Small intestine (tissue), 7 donors: ENCODE data around the gene NMUR1. TPM values are rescaled to one million over a fixed set of nuclear protein-coding genes. Genes with fewer than 3 reads are reported as not detected.

Experiments used
- DNase-seq, 2 donors: peaks; one replicate each; pipeline versions ENCODE4 v3.0.0 to v3.0.0-alpha.2; 2013
- FAIRE-seq: peaks from 2 replicates; lab custom pipeline; 2012; peaks lifted over from hg19 to GRCh38; lab: Jason Lieb, UNC
- H3K27ac ChIP-seq, 3 donors: one replicate each; pipeline ENCODE4 v1.5.1; 2013; ENCODE audit warnings: low read length in 2 of 3, mild to moderate bottlenecking in 2 of 3, control low read depth in 1 of 3, inconsistent platforms in 1 of 3, low read depth in 1 of 3, moderate library complexity in 1 of 3
- H3K27me3 ChIP-seq, 3 donors: one replicate each; pipeline ENCODE4 v1.6.1; 2013; ENCODE audit warnings: low read length in 3 of 3, inconsistent platforms in 1 of 3; ENCODE audit not compliant: control insufficient read depth in 3 of 3, insufficient read depth in 3 of 3
- H3K36me3 ChIP-seq, 3 donors: one replicate each; pipeline ENCODE4 v1.6.1; 2013; ENCODE audit warnings: low read length in 3 of 3, inconsistent platforms in 1 of 3, low read depth in 1 of 3, mild to moderate bottlenecking in 1 of 3, moderate library complexity in 1 of 3; ENCODE audit not compliant: control insufficient read depth in 3 of 3, insufficient read depth in 2 of 3
- H3K4me1 ChIP-seq, 3 donors: one replicate each; pipeline ENCODE4 v1.6.1; 2013; ENCODE audit warnings: low read length in 2 of 3, inconsistent platforms in 1 of 3, low read depth in 1 of 3, mild to moderate bottlenecking in 1 of 3, moderate library complexity in 1 of 3; ENCODE audit not compliant: control insufficient read depth in 3 of 3, insufficient read depth in 2 of 3
- H3K4me3 ChIP-seq, 3 donors: one replicate each; pipeline ENCODE4 v1.5.1; 2013; ENCODE audit warnings: low read length in 3 of 3, control low read depth in 1 of 3, inconsistent platforms in 1 of 3, low read depth in 1 of 3, mild to moderate bottlenecking in 1 of 3, moderate library complexity in 1 of 3
- H3K9me3 ChIP-seq, 2 donors: one replicate each; pipeline ENCODE4 v1.6.1; 2013; ENCODE audit warnings: low read depth in 1 of 2, low read length in 1 of 2; ENCODE audit not compliant: control insufficient read depth in 2 of 2, insufficient read depth in 1 of 2
- WGBS, 3 donors: extraction: QIAGEN DNeasy Blood & Tissue Kit; methylation state at CpG; one replicate each; pipeline ENCODE4 v1.1.7; 2013; 5-methylcytosine and 5-hydroxymethylcytosine counted together
- polyA plus RNA-seq, 4 donors: library from polyadenylated mRNA; stranded (reverse) in 3 of 4; unstranded in 1 of 4; fragments of 200-250 nt in 3 of 4; fragments of 120-200 nt in 1 of 4; gene quantifications; one replicate each; pipeline versions ENCODE4 v1.2.1 to v1.2.3, GENCODE V29; 2013
- donor health status: healthy with polysubstance abuse.
- donor health status: control.
- donor health status: control.
- donor health status: Bipolar disorder and iron deficiency.
- donor health status: healthy.

Gene NMUR1
- polyA plus RNA-seq, 4 donors = 0.60 to 1.4 (median 0.81) TPM; not detected in 1

GRCh38 chr2:231533086-231533776, 3.0 kb upstream of the NMUR1 start:
- no peak overlapping the region for H3K4me3 ChIP-seq
- no peak for FAIRE-seq
- WGBS, 3 donors = 66 to 82% (median 79%) methylated on average over 8 of the region's 8 CpGs

GRCh38 chr2:231532756-231533035, 2.5 kb upstream of the NMUR1 start:
- DNase-seq = no peak
- H3K27ac ChIP-seq = no peak overlapping the region
- WGBS, 3 donors = 86 to 92% (median 91%) methylated on average over 4 of the region's 4 CpGs
- no peaks in the 10 kb centered on the region for H3K9me3 ChIP-seq
- no peaks in the 10 kb centered on the region for H3K4me1 ChIP-seq
- no peak for FAIRE-seq
- peaks cover 0 to 12% (median 0%) of the 10 kb centered on the region in 3 donors for H3K27me3 ChIP-seq
- no peak overlapping the region for H3K4me3 ChIP-seq
- no peaks in the 10 kb centered on the region for H3K36me3 ChIP-seq

More at GRCh38 chr2:231533086-231533776, 3.0 kb upstream of the NMUR1 start:
- no peaks in the 10 kb centered on the region for H3K4me1 ChIP-seq
- no peak overlapping the region for H3K27ac ChIP-seq
- no peak for DNase-seq
- peaks cover 0 to 12% (median 0%) of the 10 kb centered on the region in 3 donors for H3K27me3 ChIP-seq
- no peaks in the 10 kb centered on the region for H3K9me3 ChIP-seq
- no peaks in the 10 kb centered on the region for H3K36me3 ChIP-seq

GRCh38 chr2:231531883-231532755, 1.9 kb upstream of the NMUR1 start:
- no peaks in the 10 kb centered on the region for H3K4me1 ChIP-seq
- peaks cover 0 to 12% (median 0%) of the 10 kb centered on the region in 3 donors for H3K27me3 ChIP-seq
- FAIRE-seq (no peak), DNase-seq (no peak)
- no peak overlapping the region for H3K27ac ChIP-seq
- H3K4me3 ChIP-seq = no peak overlapping the region
- 83 to 87% (median 83%) methylated on average over 16 of the region's 16 CpGs for WGBS, 3 donors
- H3K36me3 ChIP-seq = no peaks in the 10 kb centered on the region
- H3K9me3 ChIP-seq = no peaks in the 10 kb centered on the region

- Histone ChIP-seq H3K36me3 (no peaks in the 10 kb centered on the region), H3K4me3 (no peak overlapping the region), H3K4me1 (no peaks in the 10 kb centered on the region), H3K9me3 (no peaks in the 10 kb centered on the region), H3K27ac (no peak overlapping the region), H3K27me3 (peaks cover 0 to 12% (median 0%) of the 10 kb centered on the region in 3 donors)
- no peak for FAIRE-seq
- 82 to 87% (median 83%) methylated on average over 6 of the region's 6 CpGs for WGBS, 3 donors
- DNase-seq = no peak
These were observed 1.2 kb upstream of the NMUR1 start for GRCh38 chr2:231531466-231531865.

GRCh38 chr2:231528636-231529030, 1.6 kb downstream of the NMUR1 start:
- WGBS, 3 donors = 88 to 93% (median 88%) methylated on average over 9 of the region's 9 CpGs
- no peak for DNase-seq
- peaks cover 0 to 2% (median 0%) of the 10 kb centered on the region in 3 donors for H3K4me1 ChIP-seq
- no peaks in the 10 kb centered on the region for H3K36me3 ChIP-seq
- FAIRE-seq = no peak
- no peaks in the 10 kb centered on the region for H3K9me3 ChIP-seq
- no peak overlapping the region for H3K27ac ChIP-seq
- H3K27me3 ChIP-seq = peaks cover 0 to 12% (median 0%) of the 10 kb centered on the region in 3 donors
- no peak overlapping the region for H3K4me3 ChIP-seq

- no peaks in the 10 kb centered on the region for H3K36me3 ChIP-seq
- DNase-seq (no peak), FAIRE-seq (no peak)
- no peaks in the 10 kb centered on the region for H3K9me3 ChIP-seq
- 86% methylated on average over 30 of the region's 30 CpGs for WGBS, 3 donors
- H3K4me1 ChIP-seq = peaks cover 0 to 5% (median 0%) of the 10 kb centered on the region in 3 donors
- no peak overlapping the region for H3K27ac ChIP-seq
- H3K4me3 ChIP-seq = peak overlapping the region in 1 of 3 donors; percentile 18
- H3K27me3 ChIP-seq = peaks cover 0 to 12% (median 0%) of the 10 kb centered on the region in 3 donors
These were observed 2.1 kb downstream of the NMUR1 start for GRCh38 chr2:231527955-231528635.

- H3K27ac ChIP-seq = peak overlapping the region in 1 of 3 donors; percentile 18
- DNase-seq (no peak), FAIRE-seq (no peak)
- no peaks in the 10 kb centered on the region for H3K36me3 ChIP-seq
- WGBS, 3 donors = 74 to 84% (median 79%) methylated on average over 7 of the region's 7 CpGs
- H3K4me1 ChIP-seq = peaks cover 0 to 5% (median 0%) of the 10 kb centered on the region in 3 donors
- peaks cover 0 to 12% (median 0%) of the 10 kb centered on the region in 3 donors for H3K27me3 ChIP-seq
- no peaks in the 10 kb centered on the region for H3K9me3 ChIP-seq
- no peak overlapping the region for H3K4me3 ChIP-seq
These were observed 3.2 kb downstream of the NMUR1 start for GRCh38 chr2:231527091-231527395.

- 83 to 84% (median 83%) methylated on average over 16 of the region's 16 CpGs for WGBS, 3 donors
- Histone ChIP-seq H3K4me1 (peaks cover 0 to 5% (median 0%) of the 10 kb centered on the region in 3 donors), H3K27me3 (peaks cover 0 to 12% (median 0%) of the 10 kb centered on the region in 3 donors), H3K36me3 (no peaks in the 10 kb centered on the region), H3K4me3 (no peak overlapping the region), H3K27ac (peak overlapping the region in 1 of 3 donors; percentile 36), H3K9me3 (no peaks in the 10 kb centered on the region)
- no peak for DNase-seq
- no peak for FAIRE-seq
These were observed 3.7 kb downstream of the NMUR1 start for GRCh38 chr2:231526341-231527090.
